ENCODE data around the gene SGPL1. TPM values are rescaled to one million over a fixed set of nuclear protein-coding genes. Genes with fewer than 3 reads are reported as not detected.

SGPL1 gene
- total RNA-seq, 1 experiment from 2014 or later = 52.6 TPM

GRCh38 chr10:70772627-70773026 is 43.1 kb upstream of the SGPL1 start:
- H3K18ac ChIP-seq (ENCODE audit: insufficient read length, low read depth, low read length) = no peak overlapping the region

More at GRCh38 chr10:70772627-70773026, 43.1 kb upstream of the SGPL1 start:
- Histone ChIP-seq H4K5ac (ENCODE audit: insufficient read length, low read depth, low read length) (no peak overlapping the region), H2BK15ac (ENCODE audit: low read depth, low read length) (no peak overlapping the region), H3K23ac (ENCODE audit: insufficient read length, low read depth, low read length) (no peak overlapping the region), H2AFZ (ENCODE audit: low read length) (no peak overlapping the region), H3K14ac (ENCODE audit: insufficient read depth, low read length) (no peak overlapping the region), H3T11ph (ENCODE audit: low read length) (no peak overlapping the region), H4K20me1 (ENCODE audit: control insufficient read depth, insufficient read depth, insufficient read length) (peaks cover 2% of the 10 kb centered on the region), H3K9me3 (ENCODE audit: control insufficient read depth, low read depth, low read length) (no peaks in the 10 kb centered on the region), H2BK12ac (ENCODE audit: insufficient read length, low read depth, low read length) (no peak overlapping the region), H3K4me2 (ENCODE audit: insufficient read depth, insufficient read length, low read length) (no peak overlapping the region), H3K56ac (ENCODE audit: insufficient read length, low read depth, low read length) (no peak overlapping the region), H2AK5ac (ENCODE audit: insufficient read length, low read length) (no peak overlapping the region), H4K91ac (ENCODE audit: insufficient read length, low read depth, low read length) (no peak overlapping the region), H3K4ac (ENCODE audit: low read depth, low read length) (no peak overlapping the region), H2BK5ac (ENCODE audit: insufficient read length, low read length) (no peak overlapping the region), H2BK120ac (ENCODE audit: low read depth, low read length, poor library complexity, severe bottlenecking) (no peak overlapping the region), H3K79me1 (ENCODE audit: insufficient read depth, low read depth, low read length, poor library complexity, severe bottlenecking) (no peaks in the 10 kb centered on the region), H4K8ac (replicated peaks; ENCODE audit: insufficient read length, low read depth, low read length) (no peak overlapping the region), H3K9ac (ENCODE audit: extremely low read depth, insufficient read length, low read length) (no peak overlapping the region), H3K79me2 (ENCODE audit: insufficient read depth, low read length) (no peaks in the 10 kb centered on the region), H2BK20ac (ENCODE audit: low read depth, low read length, poor library complexity, severe bottlenecking) (no peak overlapping the region), H3K4me1 (ENCODE audit: insufficient read depth, low read length) (no peaks in the 10 kb centered on the region), H3K27me3 (ENCODE audit: insufficient read depth, low read length) (no peaks in the 10 kb centered on the region), H3K23me2 (ENCODE audit: insufficient read length, low read depth, low read length, poor library complexity, severe bottlenecking) (no peaks in the 10 kb centered on the region), H3K27ac (ENCODE audit: insufficient read length, low read depth, low read length) (no peak overlapping the region)
- Mint-ChIP-seq H3K4me3 (no peak overlapping the region), H3K36me3 (ENCODE audit: insufficient read depth in 1 of 3, low read depth in 3 of 3) (no peaks in the 10 kb centered on the region; a peak in 2 of 7 replicates), H3K9me3 (no peaks in the 10 kb centered on the region), H3K27ac (no peak overlapping the region), H3K4me1 (peaks cover 0 to 3% of the 10 kb centered on the region in 2 experiments; a peak in 1 of 4 replicates), H3K27me3 (ENCODE audit: low read depth) (peaks cover 1% of the 10 kb centered on the region)
- no peak for TF ChIP-seq CTCF (conservative IDR thresholded peaks at IDR 0.05)
- no CpG with 5 or more reads among the region's 4 CpGs for WGBS (ENCODE audit: extremely low coverage, insufficient read length, low lambda C conversion rate)
- no peak for DNase-seq
